ENCODE data around the gene ZNF331. TPM values are rescaled to one million over a fixed set of nuclear protein-coding genes. Genes with fewer than 3 reads are reported as not detected.
"Not testable (repeated sequence)": the region's sequence is repeated elsewhere in the genome, so short reads cannot be mapped to it uniquely, and the experiment has no call there.

ZNF331 gene
- total RNA-seq, 2 experiments from 2014 or later, result 16.2 to 23.7 TPM

- Histone ChIP-seq H2AFZ (ENCODE audit: low read length) (no peak overlapping the region), H4K20me1 (ENCODE audit: insufficient read depth, low read length) (no peaks in the 10 kb centered on the region), H3K79me2 (ENCODE audit: insufficient read depth, low read depth, low read length) (no peaks in the 10 kb centered on the region), H3K4me1 (ENCODE audit: insufficient read depth, low read length, poor library complexity, severe bottlenecking) (no peaks in the 10 kb centered on the region), H3K9me2 (ENCODE audit: insufficient read depth, low read length) (no peaks in the 10 kb centered on the region), H3K9me3 (ENCODE audit: low read length) (no peaks in the 10 kb centered on the region), H3K4me3 (ENCODE audit: low read depth, low read length, poor library complexity, severe bottlenecking) (no peak overlapping the region), H3K27ac (ENCODE audit: low read depth, low read length, poor library complexity, severe bottlenecking) (no peak overlapping the region), H3K36me3 (ENCODE audit: insufficient read depth, low read length) (no peaks in the 10 kb centered on the region), H3K4me2 (ENCODE audit: low read length) (no peak overlapping the region)
- intact Hi-C loops (cut with micrococcal nuclease; ENCODE audit: unreplicated experiment), result loop anchor here (1.0 kb wide), 1 partner anchor 317 kb away; no protein-coding TSS in a partner anchor
- DNase-seq (ENCODE audit: low spot score), result peak; percentile 59
- POLR2A ChIA-PET, result no interaction called here
- no TSS peak for BruUV-seq (replicated peaks)
- CTCF ChIA-PET (ENCODE audit: unreplicated experiment), result no interaction called here
- TF ChIP-seq CTCF (conservative IDR thresholded peaks at IDR 0.05; ENCODE audit: low read length) (peak; percentile 78), EZH2phosphoT487 (IDR thresholded peaks at IDR 0.05; ENCODE audit: borderline replicate concordance, low read depth, low read length) (no peak)
Measured at GRCh38 chr19:53511933-53512374, 26.0 kb upstream of the ZNF331 start.

GRCh38 chr19:53515047-53515446 is 22.9 kb upstream of the ZNF331 start:
- H3K27ac ChIP-seq (ENCODE audit: low read depth, low read length, poor library complexity, severe bottlenecking); H2AFZ ChIP-seq (ENCODE audit: low read length); H3K4me1 ChIP-seq (ENCODE audit: insufficient read depth, low read length, poor library complexity, severe bottlenecking); H4K20me1 ChIP-seq (ENCODE audit: insufficient read depth, low read length); H3K79me2 ChIP-seq (ENCODE audit: insufficient read depth, low read depth, low read length); intact Hi-C loops (cut with micrococcal nuclease; ENCODE audit: unreplicated experiment); CTCF ChIA-PET (ENCODE audit: unreplicated experiment); H3K9me2 ChIP-seq (ENCODE audit: insufficient read depth, low read length); H3K4me2 ChIP-seq (ENCODE audit: low read length); BruUV-seq (replicated peaks); DNase-seq (ENCODE audit: low spot score); H3K36me3 ChIP-seq (ENCODE audit: insufficient read depth, low read length); POLR2A ChIA-PET; H3K9me3 ChIP-seq (ENCODE audit: low read length); H3K4me3 ChIP-seq (ENCODE audit: low read depth, low read length, poor library complexity, severe bottlenecking): not testable (repeated sequence)

- POLR2A ChIA-PET, result no interaction called here
Measured at GRCh38 chr19:53517114-53517741, 20.7 kb upstream of the ZNF331 start.

More at GRCh38 chr19:53517114-53517741, 20.7 kb upstream of the ZNF331 start:
- CTCF ChIA-PET (ENCODE audit: unreplicated experiment), result no interaction called here
- no TSS peak for BruUV-seq (replicated peaks)
- H3K4me1 ChIP-seq (ENCODE audit: insufficient read depth, low read length, poor library complexity, severe bottlenecking), result peaks cover 5% of the 10 kb centered on the region
- H3K4me3 ChIP-seq (ENCODE audit: low read depth, low read length, poor library complexity, severe bottlenecking), result no peak overlapping the region
- no peak overlapping the region for H2AFZ ChIP-seq (ENCODE audit: low read length)
- H3K79me2 ChIP-seq (ENCODE audit: insufficient read depth, low read depth, low read length), result no peaks in the 10 kb centered on the region
- no peak overlapping the region for H3K4me2 ChIP-seq (ENCODE audit: low read length)
- TF ChIP-seq EZH2phosphoT487 (IDR thresholded peaks at IDR 0.05; ENCODE audit: borderline replicate concordance, low read depth, low read length) (no peak), CTCF (conservative IDR thresholded peaks at IDR 0.05; ENCODE audit: low read length) (no peak)
- no peaks in the 10 kb centered on the region for H3K9me2 ChIP-seq (ENCODE audit: insufficient read depth, low read length)
- no peaks in the 10 kb centered on the region for H3K36me3 ChIP-seq (ENCODE audit: insufficient read depth, low read length)
- intact Hi-C loops (cut with micrococcal nuclease; ENCODE audit: unreplicated experiment), result no loop called here
- H3K27ac ChIP-seq (ENCODE audit: low read depth, low read length, poor library complexity, severe bottlenecking), result no peak overlapping the region
- H4K20me1 ChIP-seq (ENCODE audit: insufficient read depth, low read length), result no peaks in the 10 kb centered on the region
- no peak for DNase-seq (ENCODE audit: low spot score)
- peaks cover 4% of the 10 kb centered on the region; the same call in 1 of the 2 replicates for H3K9me3 ChIP-seq (ENCODE audit: low read length)

Measured in OCI-LY7 (cell line).